Measurements from ENCODE around the gene NRN1L. TPM values are rescaled to one million over a fixed set of nuclear protein-coding genes. Genes with fewer than 3 reads are reported as not detected.
A peak's percentile ranks its signal among the peaks of the same experiment; 100 is the strongest.

NRN1L gene
- total RNA-seq, 1 experiment from 2014 or later, result not detected

- peak; percentile 95 for DNase-seq (ENCODE audit: low read depth)
Observed at GRCh38 chr16:67935402-67936123, 50.9 kb downstream of the NRN1L start.

Other genes with a start within 250 kb of the NRN1L start
- 1.1 and 1.7 TPM in 2 replicates for gene CARMIL2, start 239.7 kb upstream of the NRN1L start, total RNA-seq (2014; rRNA removed; shearing (Covaris generic))
- gene ACD, start 224.6 kb upstream of the NRN1L start, total RNA-seq (2014; rRNA removed; shearing (Covaris generic)), result 31.6 and 39.9 TPM in 2 replicates
- gene PARD6A, start 223.9 kb upstream of the NRN1L start, total RNA-seq (2014; rRNA removed; shearing (Covaris generic)), result 0.71 and 1.0 TPM in 2 replicates
- gene ENKD1, start 218.1 kb upstream of the NRN1L start, total RNA-seq (2014; rRNA removed; shearing (Covaris generic)), result 12.7 and 19.9 TPM in 2 replicates
- gene C16orf86, start 218.1 kb upstream of the NRN1L start, total RNA-seq (2014; rRNA removed; shearing (Covaris generic)), result not detected in 2 replicates
- gene GFOD2, start 165.6 kb upstream of the NRN1L start, total RNA-seq (2014; rRNA removed; shearing (Covaris generic)), result 16.5 and 18.8 TPM in 2 replicates
- 3.7 and 4.0 TPM in 2 replicates for gene RANBP10, start 78.3 kb upstream of the NRN1L start, total RNA-seq (2014; rRNA removed; shearing (Covaris generic))
- 0.11 and 1.1 TPM in 2 replicates for gene TSNAXIP1, start 78.0 kb upstream of the NRN1L start, total RNA-seq (2014; rRNA removed; shearing (Covaris generic))
- gene THAP11, start 42.6 kb upstream of the NRN1L start, total RNA-seq (2014; rRNA removed; shearing (Covaris generic)), result 41.5 and 50.6 TPM in 2 replicates
- 42.9 and 48.7 TPM in 2 replicates for gene NUTF2, start 38.0 kb upstream of the NRN1L start, total RNA-seq (2014; rRNA removed; shearing (Covaris generic))
- gene CENPT, start 37.2 kb upstream of the NRN1L start, total RNA-seq (2014; rRNA removed; shearing (Covaris generic)), result 26.8 and 33.8 TPM in 2 replicates
- 43.3 and 47.8 TPM in 2 replicates for gene EDC4, start 11.8 kb upstream of the NRN1L start, total RNA-seq (2014; rRNA removed; shearing (Covaris generic))
- gene PSKH1, start 8.4 kb downstream of the NRN1L start, total RNA-seq (2014; rRNA removed; shearing (Covaris generic)), result 1.5 and 2.3 TPM in 2 replicates
- gene CTRL, start 47.0 kb downstream of the NRN1L start, total RNA-seq (2014; rRNA removed; shearing (Covaris generic)), result 0.74 and 1.6 TPM in 2 replicates
- 58.1 and 72.7 TPM in 2 replicates for gene PSMB10, start 52.0 kb downstream of the NRN1L start, total RNA-seq (2014; rRNA removed; shearing (Covaris generic))
- 0.77 and 0.97 TPM in 2 replicates for gene LCAT, start 59.2 kb downstream of the NRN1L start, total RNA-seq (2014; rRNA removed; shearing (Covaris generic))
- gene SLC12A4, start 83.8 kb downstream of the NRN1L start, total RNA-seq (2014; rRNA removed; shearing (Covaris generic)), result 7.0 and 13.5 TPM in 2 replicates
- gene DPEP3, start 95.6 kb downstream of the NRN1L start, total RNA-seq (2014; rRNA removed; shearing (Covaris generic)), result not detected in 2 replicates
- gene DPEP2, start 114.6 kb downstream of the NRN1L start, total RNA-seq (2014; rRNA removed; shearing (Covaris generic)), result not detected in 2 replicates
- gene DPEP2NB, start 131.0 kb downstream of the NRN1L start, total RNA-seq (2014; rRNA removed; shearing (Covaris generic)), result not detected in 2 replicates
- 7.1 and 8.6 TPM in 2 replicates for gene DDX28, start 138.3 kb downstream of the NRN1L start, total RNA-seq (2014; rRNA removed; shearing (Covaris generic))
- gene DUS2, start 138.4 kb downstream of the NRN1L start, total RNA-seq (2014; rRNA removed; shearing (Covaris generic)), result 15.9 and 19.8 TPM in 2 replicates
- 11.1 and 12.1 TPM in 2 replicates for gene NFATC3, start 200.5 kb downstream of the NRN1L start, total RNA-seq (2014; rRNA removed; shearing (Covaris generic))

Data from Daoy (cell line).